A673 (cell line): Measurements from ENCODE around the gene ST7.

Experiments used
- CTCF ChIP-seq: fragments of 300-800, 200-600 bp; sonication (generic); conservative IDR thresholded peaks from 2 replicates; pipeline ENCODE4 v1.5.1; 2017; ENCODE audit warnings: low read depth, mild to moderate bottlenecking, antibody characterized with exemption, low read length, moderate library complexity, mixed read lengths
- EZH2 ChIP-seq: fragments of 200-600 bp; sonication (generic); IDR thresholded peaks from 2 replicates; pipeline ENCODE4 v1.6.1; 2017; ENCODE audit warnings: borderline replicate concordance, low read depth, mild to moderate bottlenecking, mixed read lengths, antibody characterized with exemption, low read length; ENCODE audit not compliant: poor library complexity, severe bottlenecking

DNA sequence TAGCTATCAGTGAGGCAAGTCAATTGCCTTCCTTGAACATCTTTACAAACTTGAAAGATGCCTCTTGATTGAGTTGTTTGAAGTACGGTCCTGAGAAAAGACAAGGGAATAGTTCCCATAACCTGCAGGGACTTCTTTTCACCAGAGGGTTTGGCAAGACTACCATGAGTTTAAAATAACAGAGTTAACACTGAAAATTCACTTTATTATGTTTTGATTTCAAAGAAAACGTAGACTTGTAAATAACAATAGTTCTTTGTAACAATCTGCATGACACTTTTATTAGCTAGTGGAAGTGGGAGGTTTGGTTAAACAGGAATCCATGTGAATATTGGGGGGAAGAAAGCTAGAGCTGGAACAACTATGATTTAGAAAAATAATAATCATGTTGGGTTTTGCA, 320.0 kb downstream of the ST7 start:
- TF ChIP-seq CTCF (no peak), EZH2 (no peak)
